MM.1S (cell line): Measurements from ENCODE around the gene ZNF331.
"Not testable (repeated sequence)": the region's sequence is repeated elsewhere in the genome, so short reads cannot be mapped to it uniquely, and the experiment has no call there.

Source experiments
- CTCF ChIP-seq: fragments of 300-600 bp; sonication (generic); IDR thresholded peaks from 2 replicates; pipeline ENCODE4 v1.5.1; 2016; ENCODE audit warnings: antibody characterized with exemption, low read length, mixed read lengths
- EZH2phosphoT487 ChIP-seq: fragments of 300-600 bp; sonication (generic); IDR thresholded peaks from 2 replicates; pipeline ENCODE4 v1.6.1; 2018; ENCODE audit warnings: antibody characterized with exemption, low read length

DNA sequence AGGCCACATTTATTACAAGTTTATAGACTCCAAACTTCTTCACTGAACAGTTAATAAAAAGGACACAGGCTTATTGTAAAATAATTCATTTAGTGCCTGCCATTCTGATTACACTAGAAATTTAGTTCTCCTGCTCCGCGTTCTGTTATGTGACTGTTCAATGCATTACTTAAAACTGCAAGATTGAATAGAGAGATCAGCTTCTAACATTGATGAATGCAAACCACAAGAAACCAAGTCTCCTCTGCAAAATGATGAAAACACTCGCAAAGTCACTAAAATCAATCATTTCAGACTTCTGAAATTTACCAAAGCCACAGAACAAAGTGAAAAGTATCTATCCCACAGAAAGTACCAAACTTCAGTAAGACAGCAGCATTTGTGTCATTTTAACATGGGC, 22.9 kb upstream of the ZNF331 start:
- TF ChIP-seq CTCF, EZH2phosphoT487: not testable (repeated sequence)
